CD4-positive, alpha-beta T cell treated with Interleukin-2 at 100 ng/mL for 4 hours (primary cell): ENCODE results near the gene GORASP2.

ENCODE experiments used
- DNase-seq: peaks from one replicate; pipeline ENCODE4 v3.0.0-alpha.2; 2020; ENCODE audit warnings: low spot score

GORASP2 gene

GRCh38 chr2:170999654-171000053, 70.6 kb downstream of the GORASP2 start:
- DNase-seq: no peak

DNA sequence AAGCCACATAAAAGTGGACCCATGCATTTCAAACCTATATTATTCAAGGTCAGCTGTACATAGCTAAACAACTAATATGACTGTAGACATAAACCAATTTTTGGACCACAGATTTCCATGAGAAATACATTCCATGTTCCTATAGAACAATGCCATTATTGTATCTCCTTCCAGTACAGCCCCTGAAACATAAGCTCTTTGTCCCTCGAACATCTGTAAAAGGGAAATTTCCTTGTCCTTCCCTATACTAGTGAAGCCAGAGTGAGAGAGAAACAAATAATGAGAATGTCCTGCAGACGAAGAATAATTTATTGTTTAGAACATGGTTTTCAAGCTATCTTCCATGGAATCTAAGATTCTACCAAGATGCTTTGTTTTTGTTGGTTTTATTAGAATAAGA, 75.3 kb downstream of the GORASP2 start:
- DNase-seq: no peak

- DNase-seq: no peak
Observed at GRCh38 chr2:171004833-171005232, 75.8 kb downstream of the GORASP2 start.

DNA sequence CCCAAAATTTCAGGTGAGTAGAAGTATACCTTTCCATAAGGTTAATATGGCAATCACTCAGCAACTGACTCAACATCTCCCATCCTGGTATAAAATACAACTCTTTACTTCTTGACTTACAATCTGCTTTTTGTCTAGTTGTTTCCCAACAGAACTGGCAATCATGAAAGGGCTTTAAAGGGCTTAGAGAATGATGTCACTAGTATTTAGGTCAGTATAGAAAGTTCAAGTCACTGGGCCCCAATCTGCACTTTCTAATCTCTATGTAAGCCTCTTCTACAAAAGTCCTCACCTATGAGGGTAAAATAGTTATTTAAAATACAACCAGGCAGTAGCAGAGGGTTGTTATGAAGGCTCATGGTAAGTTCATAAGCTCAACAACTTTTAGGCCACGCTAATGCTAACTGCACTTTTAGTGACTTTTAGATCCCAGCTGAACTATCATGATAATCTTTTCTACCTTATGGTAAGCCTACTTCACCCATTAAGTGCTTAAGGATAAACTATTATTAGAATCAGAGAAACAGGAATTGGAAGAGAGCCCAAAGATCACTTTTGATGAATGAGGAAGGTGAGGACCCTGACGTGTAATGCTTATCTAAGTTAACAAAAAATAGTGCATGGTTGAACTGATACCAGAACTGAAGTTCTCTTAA, 79.6 kb downstream of the GORASP2 start:
- no peak for DNase-seq

- DNase-seq: no peak
Observed at GRCh38 chr2:171009386-171009785, 80.3 kb downstream of the GORASP2 start.

DNA sequence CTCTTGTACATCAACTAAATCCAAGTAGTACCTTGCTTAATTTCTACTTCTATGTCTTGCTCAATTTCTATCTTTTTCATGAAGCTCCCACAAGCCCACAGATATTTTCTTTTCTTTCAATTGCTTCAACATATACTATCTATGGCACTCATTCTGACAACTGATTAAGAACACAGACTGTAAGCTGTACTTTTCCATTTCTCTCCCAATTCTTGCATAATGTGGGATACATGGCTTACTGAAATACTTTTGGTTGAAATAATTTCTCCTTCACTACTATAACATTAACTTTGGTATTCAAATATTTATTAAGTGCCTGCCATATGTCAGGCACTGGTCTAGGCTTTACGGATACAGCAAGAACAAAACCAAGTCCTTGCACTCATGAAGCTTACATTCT, 84.8 kb downstream of the GORASP2 start:
- no peak for DNase-seq

GRCh38 chr2:171016125-171016524, 87.1 kb downstream of the GORASP2 start:
- no peak for DNase-seq
